Right lobe of liver (tissue), 4 donors: Measurements from ENCODE around the gene E2F1.

Experiments used
- POLR2A ChIP-seq: fragments of 450-650 bp; IDR thresholded peaks from one replicate; pipeline ENCODE4 v1.6.1; 2017; ENCODE audit warnings: antibody characterized with exemption, mild to moderate bottlenecking
- TF ChIP-seq, protein P1 (sequence below), 4 donors: fragments of 200-600 bp in 3 of 4; fragments of 450-650 bp in 1 of 4; IDR thresholded peaks; one replicate each; pipeline versions ENCODE4 v1.5.1 to v1.8.0; 2016 to 2022; ENCODE audit warnings: antibody characterized with exemption in 4 of 4, mild to moderate bottlenecking in 2 of 4
- donor health status: DM: no; HTN: no; CAD: no.
- donor health status: DM: no; HTN: no; CAD: no.
- donor health status: DM: no; HTN: yes; CAD: no.

DNA sequence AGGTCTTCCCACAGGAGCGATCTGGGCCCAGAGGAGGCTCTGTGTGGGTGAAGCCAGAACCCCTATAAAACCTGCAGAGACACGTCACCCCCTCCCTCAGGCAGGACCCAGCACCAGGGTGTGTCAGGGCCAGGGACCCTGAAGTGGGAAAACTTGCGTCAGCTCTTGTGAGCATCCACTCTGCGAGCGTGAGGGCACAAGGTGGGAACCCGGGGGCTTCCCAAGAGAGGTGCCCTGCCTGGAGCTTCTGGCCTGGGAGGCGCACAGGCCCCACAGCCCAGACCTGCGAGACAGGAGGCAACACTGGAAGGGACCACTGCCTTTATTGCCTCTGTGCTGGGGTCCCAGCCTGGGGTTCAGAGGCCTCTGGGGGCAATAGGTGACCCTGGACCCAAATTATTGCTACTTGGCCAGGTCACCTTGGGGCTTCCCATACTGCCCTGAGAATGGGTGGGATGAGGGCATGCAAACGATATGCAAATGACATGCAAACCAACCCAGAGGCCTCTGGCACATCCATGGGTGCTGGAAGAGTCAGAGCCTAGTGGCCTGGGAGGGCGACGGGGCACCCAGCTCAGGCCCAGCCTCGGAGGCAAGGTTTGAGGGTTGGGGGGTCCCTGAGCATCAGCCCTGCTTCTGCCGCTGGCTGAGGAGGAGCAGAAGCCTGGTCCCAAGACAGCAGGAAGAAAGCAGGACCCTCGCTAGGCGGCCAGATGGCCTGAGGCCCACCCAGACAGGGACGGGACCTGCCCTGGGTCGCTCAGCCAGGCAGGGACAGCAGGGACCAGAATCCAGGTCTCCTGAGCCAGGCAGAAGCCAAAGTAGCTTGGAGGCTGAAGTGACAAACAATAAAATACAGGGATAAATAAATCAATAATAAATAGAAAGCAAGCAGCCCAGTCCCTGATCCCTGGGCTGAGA is 29.1 kb downstream of the E2F1 start:
- TF ChIP-seq, protein P1, sequence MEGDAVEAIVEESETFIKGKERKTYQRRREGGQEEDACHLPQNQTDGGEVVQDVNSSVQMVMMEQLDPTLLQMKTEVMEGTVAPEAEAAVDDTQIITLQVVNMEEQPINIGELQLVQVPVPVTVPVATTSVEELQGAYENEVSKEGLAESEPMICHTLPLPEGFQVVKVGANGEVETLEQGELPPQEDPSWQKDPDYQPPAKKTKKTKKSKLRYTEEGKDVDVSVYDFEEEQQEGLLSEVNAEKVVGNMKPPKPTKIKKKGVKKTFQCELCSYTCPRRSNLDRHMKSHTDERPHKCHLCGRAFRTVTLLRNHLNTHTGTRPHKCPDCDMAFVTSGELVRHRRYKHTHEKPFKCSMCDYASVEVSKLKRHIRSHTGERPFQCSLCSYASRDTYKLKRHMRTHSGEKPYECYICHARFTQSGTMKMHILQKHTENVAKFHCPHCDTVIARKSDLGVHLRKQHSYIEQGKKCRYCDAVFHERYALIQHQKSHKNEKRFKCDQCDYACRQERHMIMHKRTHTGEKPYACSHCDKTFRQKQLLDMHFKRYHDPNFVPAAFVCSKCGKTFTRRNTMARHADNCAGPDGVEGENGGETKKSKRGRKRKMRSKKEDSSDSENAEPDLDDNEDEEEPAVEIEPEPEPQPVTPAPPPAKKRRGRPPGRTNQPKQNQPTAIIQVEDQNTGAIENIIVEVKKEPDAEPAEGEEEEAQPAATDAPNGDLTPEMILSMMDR (IDR thresholded peaks at IDR 0.05), result no peak
- TF ChIP-seq POLR2A, result no peak
